Kidney (tissue), 14 donors: ENCODE results near the gene B2M. TPM values are rescaled to one million over a fixed set of nuclear protein-coding genes. Genes with fewer than 3 reads are reported as not detected.

ENCODE experiments used
- DNase-seq, 5 donors: peaks; one replicate each; pipeline ENCODE4 v3.0.0-alpha.2; 2013 to 2020
- FAIRE-seq: peaks from 2 replicates; lab custom pipeline; 2012; peaks lifted over from hg19 to GRCh38; lab: Jason Lieb, UNC
- H3K27ac ChIP-seq, 2 donors: one replicate each; pipeline ENCODE4 v1.7.0; 2013; ENCODE audit warnings: low read depth in 2 of 2, low read length in 2 of 2, inconsistent platforms in 1 of 2
- H3K27me3 ChIP-seq: one replicate; pipeline ENCODE4 v1.7.1; 2013; ENCODE audit warnings: low read length, inconsistent platforms; ENCODE audit not compliant: control insufficient read depth, insufficient read depth
- H3K36me3 ChIP-seq, 3 donors: one replicate each; pipeline versions ENCODE4 v1.7.0 to v1.7.1; 2013; ENCODE audit warnings: low read length in 3 of 3, control low read depth in 1 of 3, inconsistent platforms in 1 of 3; ENCODE audit not compliant: insufficient read depth in 3 of 3, control insufficient read depth in 2 of 3
- H3K4me1 ChIP-seq, 3 donors: one replicate each; pipeline versions ENCODE4 v1.7.0 to v1.7.1; 2013; ENCODE audit warnings: low read length in 3 of 3, inconsistent platforms in 1 of 3, low read depth in 1 of 3; ENCODE audit not compliant: control insufficient read depth in 2 of 3, insufficient read depth in 2 of 3
- H3K4me3 ChIP-seq, 3 donors: one replicate each; pipeline versions ENCODE4 v1.7.0 to v1.8.1; 2013; ENCODE audit warnings: low read length in 3 of 3, control low read depth in 1 of 3, inconsistent platforms in 1 of 3
- H3K9ac ChIP-seq, 3 donors: one replicate each; pipeline versions ENCODE4 v1.7.0 to v1.7.1; 2013; ENCODE audit warnings: low read length in 3 of 3, control low read depth in 1 of 3, inconsistent platforms in 1 of 3
- H3K9me3 ChIP-seq, 3 donors: one replicate each; pipeline versions ENCODE4 v1.7.0 to v1.7.1; 2013; ENCODE audit warnings: low read length in 3 of 3, control low read depth in 1 of 3, inconsistent platforms in 1 of 3; ENCODE audit not compliant: control insufficient read depth in 2 of 3, insufficient read depth in 1 of 3
- CTCF ChIP-seq: IDR thresholded peaks from 3 replicates; pipeline ENCODE4 v1.5.1; 2012; ENCODE audit warnings: mild to moderate bottlenecking, moderate library complexity, borderline replicate concordance; ENCODE audit not compliant: insufficient read depth; ENCODE audit errors: extremely low read depth
- intact Hi-C: fragments of 100-400 bp; cut with DNase I; formaldehyde crosslinking; loops from one replicate; pipeline ENCODE4 v1.11.1; 2022
- polyA plus RNA-seq: library from polyadenylated mRNA; stranded (reverse); fragments of 350-450 nt; fragmentation: Illumina TruSeq; extraction: RNeasy Lipid Tissue Mini Kit (QIAGEN cat#74804); gene quantifications from one replicate; pipeline ENCODE4 v1.2.3, GENCODE V29; 2014; ENCODE audit warnings: low read depth, low replicate concordance; ENCODE audit not compliant: insufficient read depth
- total RNA-seq: library from RNA; stranded (reverse); fragmentation: NEBNext Ultra II Directional; extraction: Animal tissue kit (Norgen Biotek cat#: 25700); gene quantifications from one replicate; pipeline ENCODE4 v1.2.1, GENCODE V29; 2021
- donor health status: control.
- donor health status: control.
- donor health status: control.
- donor health status: control.
- donor health status: control.
- donor health status: DM: yes; HTN: yes; CAD: no.
- donor health status: Normal renal cell carcinoma (clear cell type).

Gene B2M
- total and polyA plus RNA-seq, 2 donors from 2014 or later: 1,898 to 3,515 TPM

- H3K4me1 ChIP-seq: no peaks in the 10 kb centered on the region
- no peak overlapping the region for H3K27ac ChIP-seq
- H3K4me3 ChIP-seq: no peak overlapping the region
- no peaks in the 10 kb centered on the region for H3K36me3 ChIP-seq
- no peak overlapping the region for H3K9ac ChIP-seq
- H3K27me3 ChIP-seq: no peaks in the 10 kb centered on the region
- no peaks in the 10 kb centered on the region for H3K9me3 ChIP-seq
- no peak for FAIRE-seq
- DNase-seq: no peak
- no peak for TF ChIP-seq CTCF
- intact Hi-C loops: no loop called here
These were observed 42.0 kb downstream of the B2M start for GRCh38 chr15:44753345-44753744.

GRCh38 chr15:44763187-44763586 lies 51.9 kb downstream of the B2M start:
- Histone ChIP-seq H3K9ac (no peak overlapping the region), H3K4me3 (no peak overlapping the region), H3K9me3 (no peaks in the 10 kb centered on the region), H3K4me1 (no peaks in the 10 kb centered on the region), H3K27me3 (no peaks in the 10 kb centered on the region), H3K36me3 (no peaks in the 10 kb centered on the region), H3K27ac (no peak overlapping the region)
- intact Hi-C loops: no loop called here
- no peak for TF ChIP-seq CTCF
- no peak for DNase-seq
- FAIRE-seq: no peak

- no peak for DNase-seq
- Histone ChIP-seq H3K36me3 (no peaks in the 10 kb centered on the region), H3K27me3 (no peaks in the 10 kb centered on the region), H3K4me3 (no peak overlapping the region), H3K4me1 (no peaks in the 10 kb centered on the region), H3K9me3 (no peaks in the 10 kb centered on the region), H3K9ac (no peak overlapping the region), H3K27ac (no peak overlapping the region)
- intact Hi-C loops: no loop called here
- TF ChIP-seq CTCF: no peak
- no peak for FAIRE-seq
These were observed 52.5 kb downstream of the B2M start for GRCh38 chr15:44763848-44764247.

GRCh38 chr15:44765036-44765435 lies 53.7 kb downstream of the B2M start:
- no peak for FAIRE-seq
- no peak overlapping the region for H3K4me3 ChIP-seq
- intact Hi-C loops: no loop called here

More at GRCh38 chr15:44765036-44765435, 53.7 kb downstream of the B2M start:
- H3K9me3 ChIP-seq: no peaks in the 10 kb centered on the region
- no peak overlapping the region for H3K9ac ChIP-seq
- no peaks in the 10 kb centered on the region for H3K27me3 ChIP-seq
- H3K27ac ChIP-seq: no peak overlapping the region
- H3K36me3 ChIP-seq: no peaks in the 10 kb centered on the region
- H3K4me1 ChIP-seq: no peaks in the 10 kb centered on the region
- TF ChIP-seq CTCF: no peak
- no peak for DNase-seq
